WTC11 (cell line): ENCODE results near the gene PTPRN. TPM values are rescaled to one million over a fixed set of nuclear protein-coding genes. Genes with fewer than 3 reads are reported as not detected.

Experiments used
- ATAC-seq: fragments of 200-7000 bp; cut with Tn5 transposase; 2 replicates; pipeline ENCODE4 v1.10.0; 2021; ENCODE audit warnings: mild to moderate bottlenecking, moderate library complexity
- CTCF ChIA-PET: fragments of 300-600 bp; sonication (Branson Sonifier 250); formaldehyde crosslinking; loops from one replicate; lab custom pipeline; 2021; ENCODE audit warnings: antibody characterized with exemption; lab: Charles Lee
- POLR2A ChIA-PET: fragments of 350-600 bp; sonication (Branson Sonifier 250); formaldehyde crosslinking; loops from one replicate; lab custom pipeline; 2021; ENCODE audit warnings: antibody characterized with exemption; lab: Charles Lee
- DNase-seq: peaks from one replicate; pipeline ENCODE4 v3.0.0; 2021; ENCODE audit warnings: low spot score
- H3K27ac Mint-ChIP-seq: 2 replicates; pipeline ENCODE4 v1.8.0; 2021; ENCODE audit warnings: mixed read lengths
- H3K27me3 Mint-ChIP-seq: 2 replicates; pipeline ENCODE4 v1.8.0; 2021; ENCODE audit warnings: low read depth, mild to moderate bottlenecking, moderate library complexity, mixed read lengths
- H3K36me3 Mint-ChIP-seq: 2 replicates; pipeline ENCODE4 v1.8.0; 2021; ENCODE audit warnings: mixed read lengths
- H3K4me1 Mint-ChIP-seq: 2 replicates; pipeline ENCODE4 v1.8.0; 2022; ENCODE audit warnings: mixed read lengths
- H3K4me3 Mint-ChIP-seq: 2 replicates; pipeline ENCODE4 v1.8.0; 2021; ENCODE audit warnings: mild to moderate bottlenecking, moderate library complexity, mixed read lengths
- H3K9me3 Mint-ChIP-seq: 2 replicates; pipeline ENCODE4 v1.8.0; 2021; ENCODE audit warnings: mixed read lengths
- AFF4 ChIP-seq: sonication (generic); formaldehyde crosslinking; IDR thresholded peaks from 2 replicates; pipeline ENCODE4 v1.8.1; 2023; ENCODE audit warnings: mild to moderate bottlenecking, missing genetic modification reagents, borderline replicate concordance
- ATF2 ChIP-seq: sonication (generic); formaldehyde crosslinking; IDR thresholded peaks from 2 replicates; pipeline ENCODE4 v1.8.1; 2022; ENCODE audit warnings: low read depth, missing genetic modification reagents, borderline replicate concordance
- CBFB ChIP-seq: sonication (generic); formaldehyde crosslinking; IDR thresholded peaks from 2 replicates; pipeline ENCODE4 v1.8.1; 2022; ENCODE audit warnings: mild to moderate bottlenecking, low read depth, missing genetic modification reagents
- ELF4 ChIP-seq: sonication (generic); formaldehyde crosslinking; IDR thresholded peaks from 2 replicates; pipeline ENCODE4 v1.8.1; 2022; ENCODE audit warnings: low read depth, mild to moderate bottlenecking, moderate library complexity, missing genetic modification reagents
- FOXJ3 ChIP-seq: sonication (generic); formaldehyde crosslinking; IDR thresholded peaks from 2 replicates; pipeline ENCODE4 v1.9.0; 2021; ENCODE audit warnings: missing genetic modification reagents, mild to moderate bottlenecking, borderline replicate concordance
- IRF1 ChIP-seq: sonication (generic); formaldehyde crosslinking; IDR thresholded peaks from 2 replicates; pipeline ENCODE4 v1.8.0; 2023; ENCODE audit warnings: missing genetic modification reagents
- JUN ChIP-seq: sonication (generic); formaldehyde crosslinking; IDR thresholded peaks from 2 replicates; pipeline ENCODE4 v1.8.0; 2023; ENCODE audit warnings: mild to moderate bottlenecking, missing genetic modification reagents
- NFATC4 ChIP-seq: fragments of 250-450 bp; sonication (Bioruptor Pico); IDR thresholded peaks from 2 replicates; pipeline ENCODE4 v1.9.0; 2021; ENCODE audit warnings: mild to moderate bottlenecking
- NFE2L1 ChIP-seq: sonication (generic); formaldehyde crosslinking; IDR thresholded peaks from 2 replicates; pipeline ENCODE4 v1.8.1; 2023; ENCODE audit warnings: missing genetic modification reagents
- NR2C2 ChIP-seq: sonication (generic); formaldehyde crosslinking; IDR thresholded peaks from 2 replicates; pipeline ENCODE4 v1.8.0; 2022; ENCODE audit warnings: mild to moderate bottlenecking, missing genetic modification reagents
- PRRX2 ChIP-seq: fragments of 250-450 bp; sonication (Bioruptor Pico); IDR thresholded peaks from 2 replicates; pipeline ENCODE4 v1.8.0; 2021; ENCODE audit warnings: mild to moderate bottlenecking
- USF1 ChIP-seq: sonication (generic); formaldehyde crosslinking; IDR thresholded peaks from 2 replicates; pipeline ENCODE4 v1.8.0; 2022; ENCODE audit warnings: mild to moderate bottlenecking, missing genetic modification reagents
- ZNF121 ChIP-seq: sonication (generic); formaldehyde crosslinking; IDR thresholded peaks from 2 replicates; pipeline ENCODE4 v1.8.0; 2023; ENCODE audit warnings: missing genetic modification reagents
- ZNF281 ChIP-seq: sonication (generic); formaldehyde crosslinking; IDR thresholded peaks from 2 replicates; pipeline ENCODE4 v1.8.0; 2023; ENCODE audit warnings: mild to moderate bottlenecking, missing genetic modification reagents
- ZNF532 ChIP-seq: fragments of 250-450 bp; sonication (Bioruptor Pico); IDR thresholded peaks from 2 replicates; pipeline ENCODE4 v1.9.0; 2021; ENCODE audit warnings: mild to moderate bottlenecking, borderline replicate concordance
- total RNA-seq: library from RNA; stranded (reverse); gene quantifications from 3 replicates; pipeline ENCODE4 v1.2.3, GENCODE V29; 2021

PTPRN gene
- total RNA-seq, 1 experiment from 2014 or later = 3.8 TPM

- TF ChIP-seq NFATC4 (CRISPR knock-in tag) (no peak), ZNF121 (CRISPR knock-in tag) (0 out of 2 replicates have a peak, but pooled peaks have one; percentile 56), AFF4 (CRISPR knock-in tag) (no peak), NR2C2 (no peak; the same call in 1 of the 2 replicates)
- TF ChIP-seq, all 79 proteins: peak for 39
Observed at GRCh38 chr2:219331560-219332213, 22.5 kb upstream of the PTPRN start (continued).

- Mint-ChIP-seq H3K36me3 (no peaks in the 10 kb centered on the region), H3K9me3 (no peaks in the 10 kb centered on the region), H3K27ac (no peak overlapping the region), H3K4me3 (no peak overlapping the region), H3K27me3 (peaks cover 75% of the 10 kb centered on the region), H3K4me1 (peaks cover 8% of the 10 kb centered on the region)
- POLR2A ChIA-PET = no interaction called here
- CTCF ChIA-PET = interaction anchor here (0.5 to 0.8 kb wide), 2 partner anchors 15 to 33 kb away, joined by 3 read pairs; no protein-coding TSS in a partner anchor
- TF ChIP-seq FOXJ3 (CRISPR knock-in tag) (no peak), USF1 (CRISPR knock-in tag) (no peak), PRRX2 (CRISPR knock-in tag) (no peak), IRF1 (CRISPR knock-in tag) (no peak), CBFB (CRISPR knock-in tag) (no peak), ZNF281 (no peak), JUN (no peak), NFATC4 (CRISPR knock-in tag) (no peak), ELF4 (CRISPR knock-in tag) (no peak), NFE2L1 (CRISPR knock-in tag) (no peak), ATF2 (CRISPR knock-in tag) (no peak), ZNF532 (no peak)
- DNase-seq = no peak
- no peak for ATAC-seq
Observed at GRCh38 chr2:219327719-219328118, 18.5 kb upstream of the PTPRN start.
